ENCODE data around the gene NOC3L.
A peak's percentile ranks its signal among the peaks of the same experiment; 100 is the strongest.
"Not testable (repeated sequence)": the region's sequence is repeated elsewhere in the genome, so short reads cannot be mapped to it uniquely, and the experiment has no call there.

Gene NOC3L

GRCh38 chr10:94362360-94363250 is at the start of gene NOC3L:
TSS of gene NOC3L (minus strand) at chr10:94362939. CDS start at chr10:94362838, 101 bp downstream.
- DNase-seq: peak; percentile 93

DNA sequence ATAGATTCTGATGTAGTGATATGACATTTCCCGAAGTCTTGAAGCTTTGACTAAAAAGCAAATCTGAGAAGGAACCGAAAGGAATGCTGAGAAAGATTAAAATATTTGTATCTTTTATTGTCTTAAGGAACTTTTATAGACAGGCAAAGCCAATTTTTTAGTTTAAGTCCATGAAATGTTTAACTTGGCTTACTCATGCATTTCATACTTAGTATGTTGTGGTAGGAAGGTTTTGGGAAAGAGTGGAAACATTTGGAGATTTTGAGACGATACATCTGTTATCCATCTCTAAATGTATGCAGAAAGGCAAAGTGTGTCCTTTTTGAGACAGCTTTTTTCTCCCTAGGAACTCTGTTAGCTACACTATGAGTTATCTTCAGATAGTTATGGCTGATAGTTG is 49.7 kb upstream of the NOC3L start:
- no peak for DNase-seq

DNA sequence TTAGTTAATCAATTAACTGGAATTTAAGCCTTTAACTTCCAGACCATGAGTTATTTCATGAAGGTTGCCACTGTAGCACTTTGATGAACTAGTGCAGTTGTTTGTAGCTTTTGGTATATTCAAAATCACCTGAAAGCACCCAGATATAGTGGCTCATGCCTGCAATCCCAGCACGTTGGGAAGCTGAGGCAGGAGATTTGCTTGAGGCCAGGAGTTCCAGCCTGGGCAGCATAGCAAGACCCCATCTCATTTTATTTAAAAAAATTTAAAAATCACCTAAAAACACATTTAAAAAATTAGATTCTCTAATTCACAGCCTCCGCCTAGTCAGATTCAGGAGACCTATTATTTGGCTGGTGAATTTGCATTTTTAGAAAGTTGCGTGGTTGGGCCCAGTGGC is 48.6 kb upstream of the NOC3L start:
- DNase-seq: no peak

- DNase-seq: no peak
Observed at GRCh38 chr10:94409021-94409657, 46.4 kb upstream of the NOC3L start.

DNA sequence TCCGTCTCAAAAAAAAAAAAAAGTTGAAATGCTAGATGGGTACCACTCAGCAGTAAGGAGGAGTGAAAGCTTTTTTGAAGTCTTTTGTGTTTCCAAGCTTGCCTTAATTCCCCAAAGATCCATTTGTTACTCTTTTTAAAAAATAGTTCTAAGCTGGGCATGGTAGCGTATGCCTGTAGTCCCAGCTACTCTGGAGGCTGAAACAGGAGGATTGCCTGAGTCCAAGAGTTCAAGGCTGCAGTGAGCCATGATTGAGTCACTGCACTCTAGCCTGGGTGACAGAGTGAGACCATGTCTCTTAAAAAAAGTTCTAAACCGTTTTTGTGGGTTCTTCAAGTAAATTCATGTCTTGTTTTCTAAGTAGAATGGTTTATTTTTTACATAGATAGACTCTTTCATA is 44.9 kb upstream of the NOC3L start:
- DNase-seq: no peak

DNA sequence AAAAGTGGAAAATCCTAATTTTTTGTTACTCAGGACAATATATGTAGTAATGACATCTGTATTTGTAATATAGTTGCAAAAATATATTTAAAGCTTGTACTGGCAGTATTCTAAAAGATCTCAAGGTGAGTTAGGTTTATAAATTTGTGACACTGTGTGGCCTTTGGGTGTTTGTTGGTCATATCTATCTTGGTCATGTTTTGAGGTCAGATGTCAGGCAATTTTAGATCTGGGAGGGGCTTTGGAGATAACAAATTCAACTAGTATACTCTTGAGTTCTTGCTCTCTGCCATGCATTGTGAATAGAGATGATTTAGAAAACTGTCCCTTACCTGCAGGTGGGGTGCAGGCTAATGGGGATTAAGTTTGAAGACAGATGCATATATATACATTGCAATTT is 42.7 kb upstream of the NOC3L start:
- no peak for DNase-seq

DNA sequence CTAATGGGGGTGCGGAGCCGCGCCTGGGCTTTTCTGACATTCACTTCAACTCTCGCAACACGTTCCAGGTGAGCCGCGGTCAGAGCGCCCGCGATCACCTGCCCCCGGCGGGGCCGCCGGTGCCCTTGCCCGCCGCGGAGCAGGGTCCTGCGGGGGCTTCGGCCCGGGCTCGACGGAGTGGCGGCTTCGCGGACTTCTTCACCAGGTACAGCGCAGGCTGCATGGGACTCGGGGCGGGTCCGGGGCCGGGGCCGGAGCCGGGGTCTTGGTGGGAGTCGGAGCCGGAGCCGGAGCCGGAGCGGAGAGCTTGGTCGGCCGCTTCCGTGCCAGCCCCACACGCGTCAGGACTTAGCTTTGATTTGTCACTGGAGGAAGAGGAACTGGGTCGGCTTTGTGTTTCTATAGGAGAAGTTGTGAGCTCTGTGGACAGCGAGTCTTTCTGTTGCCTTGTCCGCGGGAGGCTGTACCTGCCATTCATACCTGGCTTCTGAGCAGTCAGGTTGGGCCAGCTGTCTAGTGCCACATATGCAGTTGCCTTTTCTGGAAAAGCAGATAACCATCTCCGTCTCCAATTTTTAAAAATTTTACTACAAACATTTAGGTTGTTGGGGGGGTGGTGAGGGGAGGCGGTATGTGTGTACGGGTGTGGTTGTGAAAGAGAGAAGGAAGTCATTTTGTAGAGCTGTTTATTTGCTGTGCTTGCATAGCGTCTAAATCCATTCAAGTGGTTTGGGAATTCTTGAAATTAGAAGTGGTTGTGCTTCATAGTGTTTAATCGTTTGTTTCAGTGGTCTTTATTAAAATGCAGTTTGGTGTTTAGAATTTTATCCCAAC is 40.9 kb upstream of the NOC3L start:
- DNase-seq: no peak

- no peak for DNase-seq
Observed at GRCh38 chr10:94402843-94403379, 40.2 kb upstream of the NOC3L start.

GRCh38 chr10:94402204-94402842 is 39.6 kb upstream of the NOC3L start, which contains the start of gene TBC1D12:
TSS of gene TBC1D12 (plus strand) at chr10:94402541. CDS start at chr10:94402614, 73 bp downstream.
- no peak for DNase-seq

DNA sequence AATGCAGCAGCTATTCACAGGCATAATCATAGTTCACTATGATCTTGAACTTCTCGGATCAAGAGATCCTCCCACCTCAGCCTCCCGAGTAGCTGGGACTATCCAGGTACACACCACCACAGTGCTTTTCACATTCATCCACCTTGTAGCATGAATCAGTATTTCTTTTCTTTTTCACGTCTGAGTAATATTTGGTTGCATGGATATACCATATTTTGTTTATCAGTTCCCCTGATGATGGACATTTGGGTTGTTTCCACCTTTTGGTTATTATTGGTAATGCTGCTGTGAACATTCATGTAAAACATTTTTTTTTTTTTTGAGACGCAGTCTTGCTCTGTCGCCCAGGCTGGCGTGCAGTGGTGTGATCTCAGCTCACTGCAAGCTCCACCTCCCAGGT is 36.0 kb upstream of the NOC3L start:
- DNase-seq: no peak

DNA sequence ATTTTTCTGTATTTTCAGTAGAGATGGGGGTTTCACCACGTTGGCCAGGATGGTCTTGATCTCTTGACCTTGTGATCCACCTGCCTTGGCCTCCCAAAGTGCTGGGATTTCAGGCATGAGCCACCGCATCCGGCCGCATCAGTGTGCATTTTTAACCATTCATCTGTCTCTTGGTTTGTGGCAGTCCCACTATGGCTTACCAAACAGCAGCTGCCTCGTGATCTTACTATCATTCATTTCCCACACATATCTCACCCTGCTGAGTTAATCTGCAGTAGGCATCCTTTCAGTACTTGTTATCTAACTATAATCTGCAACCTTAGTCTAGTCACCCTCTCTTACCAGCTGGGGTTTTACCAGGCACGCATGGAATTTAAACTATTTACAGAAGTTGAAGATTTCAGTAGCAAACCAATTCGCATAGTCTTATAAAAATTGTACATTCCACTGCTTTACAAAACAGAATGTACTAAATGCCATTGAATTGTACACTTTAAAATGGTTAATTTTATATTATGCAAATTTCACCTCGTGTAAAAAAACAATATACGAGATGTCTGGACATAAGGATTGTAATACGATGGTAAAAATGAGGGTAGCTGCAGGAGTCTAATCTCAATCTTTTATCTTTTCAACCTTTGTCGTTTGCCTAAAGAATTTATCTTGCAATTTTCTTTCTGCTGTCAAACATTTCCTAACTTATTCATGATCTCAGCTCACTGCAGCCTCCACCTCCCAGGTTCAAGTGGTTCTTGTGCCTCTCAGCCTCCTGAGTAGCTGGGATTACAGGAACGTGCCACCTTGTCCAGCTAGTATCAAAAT is 35.0 kb upstream of the NOC3L start:
- no peak for DNase-seq

GRCh38 chr10:94392117-94392516 is 29.4 kb upstream of the NOC3L start:
- DNase-seq: not testable (repeated sequence)

DNA sequence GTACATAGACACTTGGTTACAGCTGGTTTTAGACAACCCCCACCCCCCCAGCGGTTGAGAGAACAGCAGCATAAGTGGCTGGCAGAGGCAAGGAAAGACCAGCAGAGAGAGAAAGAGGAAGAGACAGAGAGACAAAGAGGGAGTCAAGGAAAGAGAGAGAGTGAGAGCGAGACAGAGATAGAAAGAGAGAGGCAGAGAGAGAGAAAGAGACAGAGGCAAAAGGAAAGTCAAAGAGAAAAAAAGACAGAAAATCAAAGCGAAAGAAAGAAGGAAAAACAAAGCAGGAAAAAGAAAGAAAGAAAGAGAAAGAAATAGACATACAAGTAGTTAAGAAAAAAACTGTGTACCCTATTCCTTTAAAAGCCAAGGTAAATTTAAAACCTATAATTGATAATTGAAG is 23.0 kb upstream of the NOC3L start:
- not testable (repeated sequence) for DNase-seq

- no peak for DNase-seq
Observed at GRCh38 chr10:94383530-94383929, 20.8 kb upstream of the NOC3L start.

- DNase-seq: no peak
Observed at GRCh38 chr10:94376865-94377264, 14.1 kb upstream of the NOC3L start.

- DNase-seq: no peak
Observed at GRCh38 chr10:94375374-94375773, 12.6 kb upstream of the NOC3L start.

- DNase-seq: no peak
Observed at GRCh38 chr10:94370501-94370900, 7.8 kb upstream of the NOC3L start.

DNA sequence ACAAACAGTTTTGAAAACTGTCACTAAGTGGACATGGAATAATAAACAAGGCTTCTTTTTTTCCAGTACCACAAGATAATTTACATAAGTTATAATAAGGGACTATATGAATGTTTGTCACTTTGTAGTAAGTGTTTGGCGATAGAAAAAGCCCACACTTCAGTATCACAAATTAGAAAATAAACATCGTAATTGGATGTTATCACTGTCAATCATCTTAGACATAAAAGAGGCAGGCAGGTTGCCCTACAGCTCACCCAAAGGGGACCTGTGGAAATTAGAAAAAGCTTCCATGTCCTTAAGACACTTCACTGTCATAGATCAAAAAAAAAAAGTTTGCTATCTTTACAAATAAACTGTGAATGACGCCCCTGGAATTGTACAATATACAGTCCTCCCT is 3.6 kb upstream of the NOC3L start:
- no peak for DNase-seq

DNA sequence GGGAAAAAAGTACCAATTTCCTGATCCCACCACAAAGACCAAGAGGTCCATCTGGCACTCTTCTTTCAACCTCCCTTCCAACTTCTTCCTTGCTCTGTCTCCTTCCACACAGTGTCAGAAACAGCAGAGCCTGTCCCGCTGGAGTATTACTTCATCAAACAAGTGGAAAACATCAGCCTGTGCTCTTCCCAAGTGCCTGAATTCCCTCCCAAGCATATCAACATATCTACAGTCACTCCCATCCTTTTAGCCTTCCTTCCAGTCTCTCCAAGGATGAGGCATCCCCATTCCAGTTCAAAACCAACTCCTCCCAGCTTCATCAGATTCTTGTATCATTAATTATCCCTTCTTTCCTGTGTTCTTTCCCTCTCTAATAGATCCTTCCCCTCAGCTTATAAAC is 1.7 kb upstream of the NOC3L start:
- no peak for DNase-seq

DNA sequence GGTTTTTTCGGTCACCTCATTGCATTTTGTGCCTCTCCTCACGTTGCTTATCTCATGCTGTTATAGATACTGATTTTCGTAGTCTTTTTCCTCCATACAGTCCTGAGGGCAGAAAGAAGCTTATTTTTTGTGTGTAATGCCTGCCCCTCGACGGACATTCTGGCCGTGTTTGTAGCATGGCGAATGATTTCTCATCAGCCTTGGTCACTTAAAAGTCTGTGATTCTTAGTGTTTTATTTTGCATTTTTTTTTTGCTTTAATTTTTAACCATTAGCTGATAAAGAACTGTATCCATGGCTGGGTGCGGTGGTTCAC is 469 bp upstream of the NOC3L start:
- no peak for DNase-seq

GRCh38 chr10:94361171-94361794 is 1.5 kb downstream of the NOC3L start:
- no peak for DNase-seq
